ENCODE measurements around the gene IRGC. TPM values are rescaled to one million over a fixed set of nuclear protein-coding genes. Genes with fewer than 3 reads are reported as not detected.

The IRGC gene
- total RNA-seq, 2 experiments from 2014 or later = not detected

DNA sequence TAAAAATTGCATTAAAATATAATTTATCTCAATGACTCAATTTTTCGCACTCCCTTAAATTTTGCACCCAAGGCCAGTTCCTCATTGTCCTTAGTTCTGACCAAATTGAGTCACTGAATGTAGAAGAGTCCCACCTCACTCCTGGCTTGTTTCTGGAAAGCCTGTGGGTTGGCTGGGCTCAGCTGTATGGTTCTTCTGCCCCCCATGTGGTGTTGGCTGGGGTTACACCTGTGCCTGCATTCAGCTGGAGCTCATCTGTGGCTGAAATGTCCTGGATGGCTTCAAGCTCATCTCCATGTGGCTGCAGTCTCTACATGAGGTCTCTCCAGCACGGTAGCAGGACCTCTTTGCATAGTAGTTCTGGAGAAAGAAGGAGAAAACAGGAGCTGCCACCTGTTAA, 7.2 kb upstream of the IRGC start:
- H3K9me3 Mint-ChIP-seq = peaks cover 3% of the 10 kb centered on the region
- CTCF ChIA-PET = no interaction called here

DNA sequence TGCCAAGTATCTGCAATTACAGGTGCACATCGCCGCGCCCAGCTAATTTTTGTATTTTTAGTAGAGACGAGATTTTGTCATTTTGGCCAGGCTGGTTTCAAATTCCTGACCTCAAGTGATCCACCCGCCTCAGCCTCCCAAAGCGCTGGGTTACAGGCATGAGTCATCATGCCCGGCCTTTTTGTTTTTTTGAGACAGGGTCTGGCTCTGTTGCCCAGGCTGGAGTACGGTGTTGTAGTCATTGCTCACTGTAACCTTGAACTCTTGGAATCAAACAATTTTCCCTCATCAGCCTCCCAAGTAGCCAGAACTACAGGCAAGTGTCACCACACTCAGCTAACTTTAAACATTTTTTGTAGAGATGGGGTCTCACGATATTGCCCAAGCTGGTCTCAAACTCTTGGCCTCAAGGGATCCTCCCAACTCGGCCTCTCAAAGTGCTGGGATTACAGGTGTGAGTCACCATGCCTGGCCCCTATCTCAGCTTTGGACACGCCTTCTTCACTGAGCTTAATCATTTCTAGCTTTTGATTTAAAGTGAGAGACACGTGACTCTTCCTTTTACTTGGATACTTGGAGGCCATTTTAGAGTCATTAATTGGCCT, 4.0 kb upstream of the IRGC start:
- no peak overlapping the region for H3K27ac ChIP-seq (ENCODE audit: low read depth in 1 of 2, low read length in 2 of 2)
- H3K9me3 ChIP-seq (ENCODE audit: control insufficient read depth in 1 of 2, insufficient read depth in 1 of 2, low read length in 2 of 2) = peaks cover 4 to 8% of the 10 kb centered on the region in 2 experiments
- ChIA-PET POLR2A (no interaction called here), CTCF (no interaction called here)
- no peak overlapping the region for H3K4me3 ChIP-seq (ENCODE audit: low read length)
- ATAC-seq (ENCODE audit: poor library complexity) (no peak), DNase-seq (no peak)
- Mint-ChIP-seq H3K9me3 (peaks cover 3% of the 10 kb centered on the region), H3K36me3 (ENCODE audit: low read depth) (no peaks in the 10 kb centered on the region), H3K4me1 (ENCODE audit: low read depth) (no peaks in the 10 kb centered on the region), H3K4me3 (no peak overlapping the region), H3K27me3 (peaks cover 17% of the 10 kb centered on the region), H3K27ac (no peak overlapping the region)
- no peaks in the 10 kb centered on the region for H3K36me3 ChIP-seq (ENCODE audit: insufficient read depth, low read length)
- H3K27me3 ChIP-seq (ENCODE audit: control insufficient read depth in 1 of 2, insufficient read depth in 2 of 2, low read length in 2 of 2) = peaks cover 0 to 4% of the 10 kb centered on the region in 2 experiments
- intact Hi-C loops (cut with DNase I, micrococcal nuclease) = loop anchor here in 1 of 2 experiments (5.0 kb wide), 1 partner anchor 80 kb away; no protein-coding TSS in a partner anchor
- TF ChIP-seq, protein P1, sequence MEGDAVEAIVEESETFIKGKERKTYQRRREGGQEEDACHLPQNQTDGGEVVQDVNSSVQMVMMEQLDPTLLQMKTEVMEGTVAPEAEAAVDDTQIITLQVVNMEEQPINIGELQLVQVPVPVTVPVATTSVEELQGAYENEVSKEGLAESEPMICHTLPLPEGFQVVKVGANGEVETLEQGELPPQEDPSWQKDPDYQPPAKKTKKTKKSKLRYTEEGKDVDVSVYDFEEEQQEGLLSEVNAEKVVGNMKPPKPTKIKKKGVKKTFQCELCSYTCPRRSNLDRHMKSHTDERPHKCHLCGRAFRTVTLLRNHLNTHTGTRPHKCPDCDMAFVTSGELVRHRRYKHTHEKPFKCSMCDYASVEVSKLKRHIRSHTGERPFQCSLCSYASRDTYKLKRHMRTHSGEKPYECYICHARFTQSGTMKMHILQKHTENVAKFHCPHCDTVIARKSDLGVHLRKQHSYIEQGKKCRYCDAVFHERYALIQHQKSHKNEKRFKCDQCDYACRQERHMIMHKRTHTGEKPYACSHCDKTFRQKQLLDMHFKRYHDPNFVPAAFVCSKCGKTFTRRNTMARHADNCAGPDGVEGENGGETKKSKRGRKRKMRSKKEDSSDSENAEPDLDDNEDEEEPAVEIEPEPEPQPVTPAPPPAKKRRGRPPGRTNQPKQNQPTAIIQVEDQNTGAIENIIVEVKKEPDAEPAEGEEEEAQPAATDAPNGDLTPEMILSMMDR (IDR thresholded peaks at IDR 0.05) = no peak
- H3K4me1 ChIP-seq (ENCODE audit: insufficient read depth, low read length) = no peaks in the 10 kb centered on the region

More for the DNA sequence above, 7.2 kb upstream of the IRGC start:
- Histone ChIP-seq H3K27me3 (ENCODE audit: control insufficient read depth in 1 of 2, insufficient read depth in 2 of 2, low read length in 2 of 2) (peaks cover 0 to 4% of the 10 kb centered on the region in 2 experiments), H3K4me1 (ENCODE audit: insufficient read depth, low read length) (no peaks in the 10 kb centered on the region), H3K36me3 (ENCODE audit: insufficient read depth, low read length) (no peaks in the 10 kb centered on the region), H3K27ac (ENCODE audit: low read depth in 1 of 2, low read length in 2 of 2) (no peak overlapping the region), H3K4me3 (ENCODE audit: low read length) (no peak overlapping the region), H3K9me3 (ENCODE audit: control insufficient read depth in 1 of 2, insufficient read depth in 1 of 2, low read length in 2 of 2) (peaks cover 4 to 8% of the 10 kb centered on the region in 2 experiments)
- TF ChIP-seq, protein P1 (IDR thresholded peaks at IDR 0.05) = no peak
- DNase-seq (no peak), ATAC-seq (ENCODE audit: poor library complexity) (no peak)
- no peak overlapping the region for H3K4me3 Mint-ChIP-seq
- H3K27me3 Mint-ChIP-seq = peaks cover 17% of the 10 kb centered on the region
- H3K4me1 Mint-ChIP-seq (ENCODE audit: low read depth) = no peaks in the 10 kb centered on the region
- POLR2A ChIA-PET = interaction anchor here (0.6 kb wide), 1 partner anchor 15 kb away, joined by 3 read pairs; no protein-coding TSS in a partner anchor
- intact Hi-C loops (cut with DNase I, micrococcal nuclease) = no loop called here
- no peaks in the 10 kb centered on the region for H3K36me3 Mint-ChIP-seq (ENCODE audit: low read depth)
- no peak overlapping the region for H3K27ac Mint-ChIP-seq

DNA sequence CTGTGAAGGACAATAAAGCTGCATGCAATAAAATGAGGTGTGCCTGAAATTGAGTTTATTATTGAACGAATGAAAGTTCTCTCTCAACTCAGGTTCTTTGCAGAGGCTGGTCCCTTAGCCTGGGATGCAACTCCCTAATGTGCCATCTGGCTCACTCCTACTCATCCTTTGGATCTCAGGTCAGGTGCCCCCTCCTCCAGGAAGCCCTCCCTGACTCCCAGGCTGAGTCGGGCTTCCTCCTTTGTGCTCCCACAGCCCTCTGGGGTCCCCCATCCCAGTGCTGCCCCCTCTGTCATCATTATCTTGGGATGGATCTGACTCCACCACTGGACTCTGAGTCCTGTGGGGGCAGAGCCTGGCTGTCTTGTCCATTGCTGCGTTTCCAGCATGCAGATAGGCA, 2.7 kb upstream of the IRGC start:
- Mint-ChIP-seq H3K4me3 (no peak overlapping the region), H3K27me3 (peaks cover 17% of the 10 kb centered on the region), H3K27ac (no peak overlapping the region), H3K4me1 (ENCODE audit: low read depth) (no peaks in the 10 kb centered on the region), H3K36me3 (ENCODE audit: low read depth) (no peaks in the 10 kb centered on the region), H3K9me3 (peaks cover 3% of the 10 kb centered on the region)
- no peak for ATAC-seq (ENCODE audit: poor library complexity)
- Histone ChIP-seq H3K27ac (ENCODE audit: low read depth in 1 of 2, low read length in 2 of 2) (no peak overlapping the region), H3K27me3 (ENCODE audit: control insufficient read depth in 1 of 2, insufficient read depth in 2 of 2, low read length in 2 of 2) (peaks cover 0 to 4% of the 10 kb centered on the region in 2 experiments), H3K36me3 (ENCODE audit: insufficient read depth, low read length) (no peaks in the 10 kb centered on the region), H3K4me3 (ENCODE audit: low read length) (no peak overlapping the region), H3K9me3 (ENCODE audit: control insufficient read depth in 1 of 2, insufficient read depth in 1 of 2, low read length in 2 of 2) (peaks cover 4 to 7% of the 10 kb centered on the region in 2 experiments), H3K4me1 (ENCODE audit: insufficient read depth, low read length) (no peaks in the 10 kb centered on the region)
- DNase-seq = no peak
- POLR2A ChIA-PET = no interaction called here
- TF ChIP-seq, protein P1 (IDR thresholded peaks at IDR 0.05) = no peak
- intact Hi-C loops (cut with DNase I, micrococcal nuclease) = loop anchor here in 1 of 2 experiments (5.0 kb wide), 1 partner anchor 81 kb away; no protein-coding TSS in a partner anchor
- CTCF ChIA-PET = no interaction called here
